Heart left ventricle (tissue), 13 donors: ENCODE measurements around the gene HAND2.

Experiments
- CTCF ChIP-seq, 12 donors: fragments of 200-600 bp; sonication (generic) in 4 of 12; IDR thresholded peaks; one replicate each; pipeline versions ENCODE4 v1.5.0 to v1.8.0; 2018 to 2022; ENCODE audit warnings: antibody characterized with exemption in 12 of 12, mild to moderate bottlenecking in 5 of 12
- POLR2A ChIP-seq, 2 donors: fragments of 450-650 bp; IDR thresholded peaks; one replicate each; pipeline ENCODE4 v1.6.1; 2017; ENCODE audit warnings: antibody characterized with exemption in 2 of 2, mild to moderate bottlenecking in 2 of 2, moderate library complexity in 2 of 2
- donor health status: ischemic (EF 13 %, LVEDD 7.1; RV severe dilation, severe dysfunction).
- donor health status: DM: no; HTN: yes; CAD: no.
- donor health status: DM: no; HTN: no; CAD: no.
- donor health status: ischemic (EF 25% LVEDD 6.9; RV normal size, moderate dysfunction).
- donor health status: ischemic (EF 25% LVEDD 5.7; RV mildly dilated, moderate dysfunction).
- donor health status: ischemic (EF 35%, LVEDD 5.7; RV mildly dilated, moderate dysfunction).
- donor health status: nonischemic (EF 11% LVEDD 7.7; RV severe dilation, severe dysfunction).
- donor health status: DM: yes; HTN: yes; CAD: no.
- donor health status: PGD.
- donor health status: ischemic (EF 29% LVEDD 5.4; RV normal size, mild dysfunction).
- donor health status: nonischemic (EF 23%, LVEDD 6.1; RV moderate dilation, normal function).

- no peak for TF ChIP-seq CTCF (IDR thresholded peaks at IDR 0.05)
- TF ChIP-seq POLR2A (IDR thresholded peaks at IDR 0.05), result no peak
These were observed 4.7 kb downstream of the HAND2 start for GRCh38 chr4:173525118-173526011.
